SJSA1 (cell line): ENCODE results near the gene SLC35G6. TPM values are rescaled to one million over a fixed set of nuclear protein-coding genes. Genes with fewer than 3 reads are reported as not detected.

Experiments used
- DNase-seq, 2 experiments: peaks; one replicate each; pipeline ENCODE4 v3.0.0-alpha.2; 2015 to 2020; ENCODE audit warnings: low spot score in 2 of 2, low read depth in 1 of 2
- H3K27ac ChIP-seq: fragments of 250-450 bp; sonication (Bioruptor Pico); 2 replicates; pipeline ENCODE4 v1.5.1; 2020; ENCODE audit warnings: mild to moderate bottlenecking, moderate library complexity
- H3K27me3 ChIP-seq: fragments of 250-450 bp; sonication (Bioruptor Pico); replicated peaks from 2 replicates; pipeline ENCODE4 v1.5.1; 2020; ENCODE audit warnings: mild to moderate bottlenecking, moderate library complexity
- H3K36me3 ChIP-seq: fragments of 250-450 bp; sonication (Bioruptor Pico); 2 replicates; pipeline ENCODE4 v1.5.1; 2020; ENCODE audit warnings: mild to moderate bottlenecking
- H3K4me1 ChIP-seq: fragments of 250-450 bp; sonication (Bioruptor Pico); replicated peaks from 2 replicates; pipeline ENCODE4 v1.6.1; 2021; ENCODE audit warnings: mild to moderate bottlenecking
- H3K4me3 ChIP-seq: fragments of 250-450 bp; sonication (Bioruptor Pico); 2 replicates; pipeline ENCODE4 v1.5.1; 2020; ENCODE audit warnings: mild to moderate bottlenecking
- H3K9me3 ChIP-seq: fragments of 250-450 bp; sonication (Bioruptor Pico); replicated peaks from 2 replicates; pipeline ENCODE4 v1.5.1; 2020; ENCODE audit warnings: mild to moderate bottlenecking
- total RNA-seq: library from RNA; depleted of rRNA; stranded (reverse); fragments of >200 nt; shearing (Covaris generic); gene quantifications from 2 replicates; pipeline ENCODE4 v1.2.3, GENCODE V29; 2014; rRNA removed

SLC35G6 gene
- total RNA-seq, 1 experiment from 2014 or later: not detected

- Histone ChIP-seq H3K27me3 (no peaks in the 10 kb centered on the region), H3K4me3 (no peak overlapping the region), H3K9me3 (no peaks in the 10 kb centered on the region), H3K4me1 (no peaks in the 10 kb centered on the region), H3K36me3 (peaks cover 69% of the 10 kb centered on the region), H3K27ac (no peak overlapping the region)
- DNase-seq: no peak
Observed at GRCh38 chr17:7512824-7513540, 31.7 kb downstream of the SLC35G6 start.

- no peak for DNase-seq
- Histone ChIP-seq H3K9me3 (no peaks in the 10 kb centered on the region), H3K4me1 (no peaks in the 10 kb centered on the region), H3K4me3 (no peak overlapping the region), H3K27me3 (no peaks in the 10 kb centered on the region), H3K36me3 (peaks cover 59% of the 10 kb centered on the region), H3K27ac (no peak overlapping the region)
Observed at GRCh38 chr17:7513850-7514419, 32.7 kb downstream of the SLC35G6 start.

- Histone ChIP-seq H3K36me3 (peaks cover 38% of the 10 kb centered on the region), H3K4me1 (no peaks in the 10 kb centered on the region), H3K4me3 (no peak overlapping the region), H3K9me3 (no peaks in the 10 kb centered on the region), H3K27me3 (no peaks in the 10 kb centered on the region), H3K27ac (no peak overlapping the region)
- DNase-seq: no peak
Observed at GRCh38 chr17:7515911-7516610, 34.8 kb downstream of the SLC35G6 start.

DNA sequence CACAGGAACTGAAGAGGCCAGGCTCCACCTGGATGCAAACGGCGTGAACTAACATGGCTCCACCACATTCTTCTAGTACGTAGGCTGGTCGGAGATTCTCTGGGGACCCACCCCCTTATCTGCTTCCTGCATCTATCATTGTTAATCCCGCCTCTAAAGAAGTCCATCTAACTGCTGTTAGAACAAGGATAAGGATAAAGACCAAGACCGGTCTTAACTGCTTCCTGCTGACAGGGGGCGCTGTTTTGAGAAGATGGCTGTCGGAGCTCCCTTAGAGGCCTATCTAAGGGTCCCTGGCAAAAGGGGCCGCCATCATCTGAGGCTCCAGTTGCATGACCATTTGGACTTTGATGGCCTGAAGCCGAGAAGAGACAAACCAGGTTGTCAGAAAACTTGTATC lies 41.8 kb downstream of the SLC35G6 start:
- Histone ChIP-seq H3K9me3 (peaks cover 3% of the 10 kb centered on the region; the same call in 1 of the 2 replicates), H3K27me3 (no peaks in the 10 kb centered on the region), H3K4me3 (no peak overlapping the region), H3K36me3 (no peaks in the 10 kb centered on the region), H3K4me1 (no peaks in the 10 kb centered on the region), H3K27ac (no peak overlapping the region)
- DNase-seq: no peak

DNA sequence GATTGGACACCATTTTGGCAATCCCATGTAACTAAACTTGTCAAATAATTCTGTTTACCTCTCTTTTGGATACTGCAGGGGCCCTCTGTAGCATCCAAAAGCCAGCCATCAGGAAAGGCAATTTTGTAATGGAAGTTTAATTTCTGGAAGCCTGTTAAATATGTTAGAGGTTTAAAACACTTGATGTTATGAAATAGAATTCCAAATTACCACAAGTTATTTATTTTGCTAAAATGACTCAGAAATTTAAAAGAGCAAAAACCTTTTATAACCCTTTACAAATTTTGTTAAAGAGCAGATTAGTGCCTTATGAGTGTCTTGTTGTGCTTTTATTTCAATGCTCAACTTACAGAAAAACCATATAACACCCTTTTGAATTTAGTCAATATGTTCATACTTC lies 47.6 kb downstream of the SLC35G6 start:
- Histone ChIP-seq H3K27ac (no peak overlapping the region), H3K4me1 (no peaks in the 10 kb centered on the region)
- no peak for DNase-seq

GRCh38 chr17:7530023-7530900 lies 49.0 kb downstream of the SLC35G6 start:
- H3K4me3 ChIP-seq: no peak overlapping the region
- no peaks in the 10 kb centered on the region for H3K27me3 ChIP-seq
- H3K27ac ChIP-seq: no peak overlapping the region
- no peaks in the 10 kb centered on the region for H3K36me3 ChIP-seq
- no peak for DNase-seq
- peaks cover 11% of the 10 kb centered on the region for H3K9me3 ChIP-seq
- H3K4me1 ChIP-seq: no peaks in the 10 kb centered on the region

More for the DNA sequence above, 47.6 kb downstream of the SLC35G6 start:
- Histone ChIP-seq H3K27me3 (no peaks in the 10 kb centered on the region), H3K9me3 (peaks cover 11% of the 10 kb centered on the region), H3K36me3 (no peaks in the 10 kb centered on the region), H3K4me3 (no peak overlapping the region)

Other genes starting within 250 kb of the SLC35G6 start
- gene DVL2, start 246.9 kb upstream of the SLC35G6 start, total RNA-seq: 30.6 and 45.3 TPM in 2 replicates
- 27.5 and 30.3 TPM in 2 replicates for gene PHF23, start 242.0 kb upstream of the SLC35G6 start, total RNA-seq
- 139 and 146 TPM in 2 replicates for gene GABARAP, start 239.0 kb upstream of the SLC35G6 start, total RNA-seq
- gene CTDNEP1, start 229.7 kb upstream of the SLC35G6 start, total RNA-seq: 15.5 and 21.8 TPM in 2 replicates
- gene ELP5, start 229.2 kb upstream of the SLC35G6 start, total RNA-seq: 37.2 and 52.4 TPM in 2 replicates
- not detected in 2 replicates for gene CLDN7, start 219.0 kb upstream of the SLC35G6 start, total RNA-seq
- 0.32 TPM in 1 of 2 replicates, not detected in the other for gene SLC2A4, start 199.7 kb upstream of the SLC35G6 start, total RNA-seq
- not detected in 2 replicates for gene YBX2, start 186.8 kb upstream of the SLC35G6 start, total RNA-seq
- gene EIF5A, start 173.8 kb upstream of the SLC35G6 start, total RNA-seq: 342 and 632 TPM in 2 replicates
- gene GPS2, start 166.1 kb upstream of the SLC35G6 start, total RNA-seq: 86.3 and 112 TPM in 2 replicates
- gene NEURL4, start 152.1 kb upstream of the SLC35G6 start, total RNA-seq: 8.1 and 13.8 TPM in 2 replicates
- not detected in 2 replicates for gene ACAP1, start 144.9 kb upstream of the SLC35G6 start, total RNA-seq
- gene KCTD11, start 129.3 kb upstream of the SLC35G6 start, total RNA-seq: 5.4 and 7.0 TPM in 2 replicates
- gene TMEM95, start 126.3 kb upstream of the SLC35G6 start, total RNA-seq: not detected in 2 replicates
- not detected in 2 replicates for gene TNK1, start 100.4 kb upstream of the SLC35G6 start, total RNA-seq
- 13.3 and 14.2 TPM in 2 replicates for gene PLSCR3, start 86.9 kb upstream of the SLC35G6 start, total RNA-seq
- 24.7 and 28.8 TPM in 2 replicates for gene TMEM256, start 77.3 kb upstream of the SLC35G6 start, total RNA-seq
- 2.2 and 3.9 TPM in 2 replicates for gene NLGN2, start 73.6 kb upstream of the SLC35G6 start, total RNA-seq
- gene SPEM1, start 61.1 kb upstream of the SLC35G6 start, total RNA-seq: not detected in 2 replicates
- gene SPEM2, start 55.8 kb upstream of the SLC35G6 start, total RNA-seq: not detected in 2 replicates
- not detected in 2 replicates for gene SPEM3, start 52.6 kb upstream of the SLC35G6 start, total RNA-seq
- gene TMEM102, start 46.0 kb upstream of the SLC35G6 start, total RNA-seq: 0.45 TPM in 1 of 2 replicates, not detected in the other
- gene FGF11, start 41.9 kb upstream of the SLC35G6 start, total RNA-seq: not detected in 2 replicates
- gene CHRNB1, start 36.4 kb upstream of the SLC35G6 start, total RNA-seq: 3.9 and 14.7 TPM in 2 replicates
- 13.8 and 19.9 TPM in 2 replicates for gene ZBTB4, start 1.8 kb upstream of the SLC35G6 start, total RNA-seq
- gene POLR2A, start 2.9 kb downstream of the SLC35G6 start, total RNA-seq: 17.5 and 29.3 TPM in 2 replicates
- 5.9 and 22.8 TPM in 2 replicates for gene TNFSF12, start 67.6 kb downstream of the SLC35G6 start, total RNA-seq
- gene TNFSF13, start 77.3 kb downstream of the SLC35G6 start, total RNA-seq: 0.56 and 1.3 TPM in 2 replicates
- gene SENP3, start 80.5 kb downstream of the SLC35G6 start, total RNA-seq: 74.9 and 101 TPM in 2 replicates
- 0.31 and 5.2 TPM in 2 replicates for gene CD68, start 98.2 kb downstream of the SLC35G6 start, total RNA-seq
- 166 and 213 TPM in 2 replicates for gene MPDU1, start 102.4 kb downstream of the SLC35G6 start, total RNA-seq
- gene SOX15, start 108.6 kb downstream of the SLC35G6 start, total RNA-seq: not detected in 2 replicates
- 39.6 and 49.5 TPM in 2 replicates for gene FXR2, start 133.5 kb downstream of the SLC35G6 start, total RNA-seq
- 28.1 and 40.1 TPM in 2 replicates for gene SAT2, start 146.4 kb downstream of the SLC35G6 start, total RNA-seq
- gene SHBG, start 148.7 kb downstream of the SLC35G6 start, total RNA-seq: not detected in 2 replicates
- not detected in 2 replicates for gene ATP1B2, start 169.5 kb downstream of the SLC35G6 start, total RNA-seq
- 28.4 and 40.6 TPM in 2 replicates for gene TP53, start 206.0 kb downstream of the SLC35G6 start, total RNA-seq
- 13.8 and 14.2 TPM in 2 replicates for gene WRAP53, start 207.0 kb downstream of the SLC35G6 start, total RNA-seq
- not detected in 2 replicates for gene EFNB3, start 223.8 kb downstream of the SLC35G6 start, total RNA-seq
- gene DNAH2, start 236.3 kb downstream of the SLC35G6 start, total RNA-seq: not detected in 2 replicates